Stomach (tissue), 4 donors: ENCODE data around the gene SLC2A6.

Source experiments
- EP300 ChIP-seq: sonication (generic); formaldehyde crosslinking; IDR thresholded peaks from one replicate; pipeline ENCODE4 v1.6.1; 2017; ENCODE audit warnings: antibody characterized with exemption
- POLR2A ChIP-seq, 4 donors: fragments of 450-650 bp; IDR thresholded peaks; one replicate each; pipeline ENCODE4 v1.6.1; 2016; ENCODE audit warnings: antibody characterized with exemption in 4 of 4, control low read depth in 2 of 4, mild to moderate bottlenecking in 1 of 4, moderate library complexity in 1 of 4
- TF ChIP-seq, protein P1 (sequence below), 7 experiments: fragments of 450-650 bp in 4 of 7; fragments of 200-600 bp in 3 of 7; sonication (generic) in 3 of 7; IDR thresholded peaks; one replicate each; pipeline ENCODE4 v1.5.1; 2016 to 2019; ENCODE audit warnings: antibody characterized with exemption in 7 of 7, control low read depth in 2 of 7, mild to moderate bottlenecking in 1 of 7

DNA sequence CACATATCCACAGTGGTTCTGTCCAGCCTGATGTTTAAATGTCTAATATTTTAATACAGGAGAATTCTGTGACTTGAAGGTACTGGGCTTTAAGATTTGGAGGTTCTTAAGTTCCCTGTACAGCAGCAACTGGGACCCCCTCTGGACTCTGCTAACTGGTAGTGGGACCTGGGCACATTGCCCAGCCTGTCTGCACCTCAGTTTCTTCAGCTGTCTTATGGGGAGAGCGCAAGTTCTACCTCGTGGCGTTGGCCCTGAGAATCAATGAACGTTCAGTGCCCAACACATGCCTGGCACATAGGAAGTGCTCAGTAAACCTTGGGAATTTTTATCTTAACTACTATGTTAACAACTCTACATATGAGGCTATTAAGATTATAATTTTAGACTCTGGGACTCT lies 1.4 kb downstream of the SLC2A6 start:
- TF ChIP-seq, protein P1, sequence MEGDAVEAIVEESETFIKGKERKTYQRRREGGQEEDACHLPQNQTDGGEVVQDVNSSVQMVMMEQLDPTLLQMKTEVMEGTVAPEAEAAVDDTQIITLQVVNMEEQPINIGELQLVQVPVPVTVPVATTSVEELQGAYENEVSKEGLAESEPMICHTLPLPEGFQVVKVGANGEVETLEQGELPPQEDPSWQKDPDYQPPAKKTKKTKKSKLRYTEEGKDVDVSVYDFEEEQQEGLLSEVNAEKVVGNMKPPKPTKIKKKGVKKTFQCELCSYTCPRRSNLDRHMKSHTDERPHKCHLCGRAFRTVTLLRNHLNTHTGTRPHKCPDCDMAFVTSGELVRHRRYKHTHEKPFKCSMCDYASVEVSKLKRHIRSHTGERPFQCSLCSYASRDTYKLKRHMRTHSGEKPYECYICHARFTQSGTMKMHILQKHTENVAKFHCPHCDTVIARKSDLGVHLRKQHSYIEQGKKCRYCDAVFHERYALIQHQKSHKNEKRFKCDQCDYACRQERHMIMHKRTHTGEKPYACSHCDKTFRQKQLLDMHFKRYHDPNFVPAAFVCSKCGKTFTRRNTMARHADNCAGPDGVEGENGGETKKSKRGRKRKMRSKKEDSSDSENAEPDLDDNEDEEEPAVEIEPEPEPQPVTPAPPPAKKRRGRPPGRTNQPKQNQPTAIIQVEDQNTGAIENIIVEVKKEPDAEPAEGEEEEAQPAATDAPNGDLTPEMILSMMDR (IDR thresholded peaks at IDR 0.05): no peak
- TF ChIP-seq EP300: no peak
- no peak for TF ChIP-seq POLR2A (IDR thresholded peaks at IDR 0.05)
